ENCODE results near the gene C1orf21.

The C1orf21 gene

DNA sequence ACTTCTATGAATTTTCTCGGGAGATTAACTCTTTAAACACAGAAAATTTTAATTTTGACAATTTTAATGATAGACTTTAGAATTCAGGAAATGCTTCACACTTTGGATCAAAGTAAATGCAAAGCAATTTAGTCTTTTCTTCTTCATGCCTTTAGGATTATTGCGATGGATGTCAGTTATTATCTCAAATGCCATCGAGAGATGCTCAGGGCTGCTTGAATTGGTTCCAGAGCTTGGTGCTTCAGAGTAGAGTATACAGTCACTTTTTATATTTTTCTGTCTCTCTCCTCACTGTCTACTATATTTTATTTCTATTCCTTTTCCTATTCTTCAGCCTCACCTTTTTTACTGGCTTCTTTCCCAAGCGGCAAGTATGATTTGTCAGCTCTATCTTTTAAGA is 59.2 kb downstream of the C1orf21 start:
- TF ChIP-seq, protein P1, sequence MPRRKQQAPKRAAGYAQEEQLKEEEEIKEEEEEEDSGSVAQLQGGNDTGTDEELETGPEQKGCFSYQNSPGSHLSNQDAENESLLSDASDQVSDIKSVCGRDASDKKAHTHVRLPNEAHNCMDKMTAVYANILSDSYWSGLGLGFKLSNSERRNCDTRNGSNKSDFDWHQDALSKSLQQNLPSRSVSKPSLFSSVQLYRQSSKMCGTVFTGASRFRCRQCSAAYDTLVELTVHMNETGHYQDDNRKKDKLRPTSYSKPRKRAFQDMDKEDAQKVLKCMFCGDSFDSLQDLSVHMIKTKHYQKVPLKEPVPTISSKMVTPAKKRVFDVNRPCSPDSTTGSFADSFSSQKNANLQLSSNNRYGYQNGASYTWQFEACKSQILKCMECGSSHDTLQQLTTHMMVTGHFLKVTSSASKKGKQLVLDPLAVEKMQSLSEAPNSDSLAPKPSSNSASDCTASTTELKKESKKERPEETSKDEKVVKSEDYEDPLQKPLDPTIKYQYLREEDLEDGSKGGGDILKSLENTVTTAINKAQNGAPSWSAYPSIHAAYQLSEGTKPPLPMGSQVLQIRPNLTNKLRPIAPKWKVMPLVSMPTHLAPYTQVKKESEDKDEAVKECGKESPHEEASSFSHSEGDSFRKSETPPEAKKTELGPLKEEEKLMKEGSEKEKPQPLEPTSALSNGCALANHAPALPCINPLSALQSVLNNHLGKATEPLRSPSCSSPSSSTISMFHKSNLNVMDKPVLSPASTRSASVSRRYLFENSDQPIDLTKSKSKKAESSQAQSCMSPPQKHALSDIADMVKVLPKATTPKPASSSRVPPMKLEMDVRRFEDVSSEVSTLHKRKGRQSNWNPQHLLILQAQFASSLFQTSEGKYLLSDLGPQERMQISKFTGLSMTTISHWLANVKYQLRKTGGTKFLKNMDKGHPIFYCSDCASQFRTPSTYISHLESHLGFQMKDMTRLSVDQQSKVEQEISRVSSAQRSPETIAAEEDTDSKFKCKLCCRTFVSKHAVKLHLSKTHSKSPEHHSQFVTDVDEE (CRISPR knock-in tag; IDR thresholded peaks at IDR 0.05): no peak
- TF ChIP-seq, protein P2, sequence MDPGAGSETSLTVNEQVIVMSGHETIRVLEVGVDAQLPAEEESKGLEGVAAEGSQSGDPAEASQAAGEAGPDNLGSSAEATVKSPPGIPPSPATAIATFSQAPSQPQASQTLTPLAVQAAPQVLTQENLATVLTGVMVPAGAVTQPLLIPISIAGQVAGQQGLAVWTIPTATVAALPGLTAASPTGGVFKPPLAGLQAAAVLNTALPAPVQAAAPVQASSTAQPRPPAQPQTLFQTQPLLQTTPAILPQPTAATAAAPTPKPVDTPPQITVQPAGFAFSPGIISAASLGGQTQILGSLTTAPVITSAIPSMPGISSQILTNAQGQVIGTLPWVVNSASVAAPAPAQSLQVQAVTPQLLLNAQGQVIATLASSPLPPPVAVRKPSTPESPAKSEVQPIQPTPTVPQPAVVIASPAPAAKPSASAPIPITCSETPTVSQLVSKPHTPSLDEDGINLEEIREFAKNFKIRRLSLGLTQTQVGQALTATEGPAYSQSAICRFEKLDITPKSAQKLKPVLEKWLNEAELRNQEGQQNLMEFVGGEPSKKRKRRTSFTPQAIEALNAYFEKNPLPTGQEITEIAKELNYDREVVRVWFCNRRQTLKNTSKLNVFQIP (CRISPR knock-in tag; IDR thresholded peaks at IDR 0.05; ENCODE audit: borderline replicate concordance, low read depth): no peak
- TF ChIP-seq RARB (CRISPR knock-in tag; IDR thresholded peaks at IDR 0.05) (no peak), ZFP30 (CRISPR knock-in tag; IDR thresholded peaks at IDR 0.05) (no peak), ISL1 (CRISPR knock-in tag; IDR thresholded peaks at IDR 0.05) (no peak), TCF4 (CRISPR knock-in tag; IDR thresholded peaks at IDR 0.05; ENCODE audit: borderline replicate concordance) (no peak), TOX (CRISPR knock-in tag; IDR thresholded peaks at IDR 0.05; ENCODE audit: borderline replicate concordance) (no peak), ZNF565 (CRISPR knock-in tag; conservative IDR thresholded peaks at IDR 0.05; ENCODE audit: low read depth) (no peak), BACH2 (CRISPR knock-in tag; IDR thresholded peaks at IDR 0.05; ENCODE audit: borderline replicate concordance) (no peak), ZNF8 (CRISPR knock-in tag; IDR thresholded peaks at IDR 0.05) (no peak), ARNTL (CRISPR knock-in tag; IDR thresholded peaks at IDR 0.05; ENCODE audit: borderline replicate concordance, low read depth) (no peak), ZC3H10 (CRISPR knock-in tag; IDR thresholded peaks at IDR 0.05) (no peak), ZNF70 (CRISPR knock-in tag; IDR thresholded peaks at IDR 0.05) (no peak)
- no peak for ATAC-seq

DNA sequence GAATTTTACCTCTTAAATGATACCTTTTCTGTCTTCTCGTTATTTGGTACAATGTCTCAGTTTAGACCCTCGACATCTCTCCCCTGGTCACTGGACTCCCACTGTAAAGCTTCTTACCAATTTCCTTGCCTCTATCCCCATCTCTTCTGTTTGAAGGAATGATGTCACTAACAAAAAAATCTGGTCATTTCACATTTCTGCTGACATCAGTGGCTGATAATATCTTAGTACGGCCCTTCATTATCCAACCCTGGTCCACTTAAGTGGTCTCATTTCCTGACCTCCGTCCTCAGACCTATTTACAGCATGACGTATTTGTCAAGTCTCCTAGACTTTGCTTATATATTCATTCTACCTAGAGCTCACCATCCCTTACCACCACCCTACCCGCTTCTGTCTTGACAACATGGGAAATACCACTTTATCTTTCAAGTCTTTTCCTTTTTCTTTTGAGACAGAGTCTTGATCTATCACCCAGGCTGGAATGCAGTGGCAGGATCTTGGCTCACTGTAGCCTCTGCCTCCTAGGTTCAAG is 60.9 kb downstream of the C1orf21 start:
- no peak for ATAC-seq
- no peak for TF ChIP-seq ISL1 (CRISPR knock-in tag; IDR thresholded peaks at IDR 0.05)

DNA sequence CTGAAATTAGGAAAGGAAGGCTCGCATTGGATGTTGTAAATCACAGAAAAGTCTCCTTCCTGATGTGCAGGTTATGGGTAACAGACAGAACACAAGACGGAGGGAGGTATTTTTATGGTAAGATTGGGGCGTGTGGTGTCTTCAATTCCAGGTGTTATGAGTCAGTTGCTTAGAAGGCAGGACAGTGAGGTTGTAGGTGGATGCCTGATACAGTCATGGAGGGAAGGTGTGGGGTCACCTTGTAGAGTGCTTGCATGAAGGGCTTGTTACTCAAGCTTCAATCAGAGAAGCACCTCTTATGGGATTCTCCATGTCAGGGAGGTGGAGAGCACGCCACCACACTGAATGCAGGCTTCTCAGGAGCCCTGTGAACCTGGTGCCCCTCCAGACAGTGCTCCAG is 63.1 kb downstream of the C1orf21 start:
- no peak for ATAC-seq
- TF ChIP-seq ZFP3 (CRISPR knock-in tag; IDR thresholded peaks at IDR 0.05): no peak
- no peak for TF ChIP-seq RARB (CRISPR knock-in tag; IDR thresholded peaks at IDR 0.05)
- TF ChIP-seq ISL1 (CRISPR knock-in tag; IDR thresholded peaks at IDR 0.05): no peak
- no peak for TF ChIP-seq ARNTL (CRISPR knock-in tag; IDR thresholded peaks at IDR 0.05; ENCODE audit: borderline replicate concordance, low read depth)
- TF ChIP-seq TOX (CRISPR knock-in tag; IDR thresholded peaks at IDR 0.05; ENCODE audit: borderline replicate concordance): no peak
- TF ChIP-seq, protein P3, sequence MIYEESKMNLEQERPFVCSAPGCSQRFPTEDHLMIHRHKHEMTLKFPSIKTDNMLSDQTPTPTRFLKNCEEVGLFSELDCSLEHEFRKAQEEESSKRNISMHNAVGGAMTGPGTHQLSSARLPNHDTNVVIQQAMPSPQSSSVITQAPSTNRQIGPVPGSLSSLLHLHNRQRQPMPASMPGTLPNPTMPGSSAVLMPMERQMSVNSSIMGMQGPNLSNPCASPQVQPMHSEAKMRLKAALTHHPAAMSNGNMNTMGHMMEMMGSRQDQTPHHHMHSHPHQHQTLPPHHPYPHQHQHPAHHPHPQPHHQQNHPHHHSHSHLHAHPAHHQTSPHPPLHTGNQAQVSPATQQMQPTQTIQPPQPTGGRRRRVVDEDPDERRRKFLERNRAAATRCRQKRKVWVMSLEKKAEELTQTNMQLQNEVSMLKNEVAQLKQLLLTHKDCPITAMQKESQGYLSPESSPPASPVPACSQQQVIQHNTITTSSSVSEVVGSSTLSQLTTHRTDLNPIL (CRISPR knock-in tag; IDR thresholded peaks at IDR 0.05; ENCODE audit: low read depth): no peak
- TF ChIP-seq, protein P4, sequence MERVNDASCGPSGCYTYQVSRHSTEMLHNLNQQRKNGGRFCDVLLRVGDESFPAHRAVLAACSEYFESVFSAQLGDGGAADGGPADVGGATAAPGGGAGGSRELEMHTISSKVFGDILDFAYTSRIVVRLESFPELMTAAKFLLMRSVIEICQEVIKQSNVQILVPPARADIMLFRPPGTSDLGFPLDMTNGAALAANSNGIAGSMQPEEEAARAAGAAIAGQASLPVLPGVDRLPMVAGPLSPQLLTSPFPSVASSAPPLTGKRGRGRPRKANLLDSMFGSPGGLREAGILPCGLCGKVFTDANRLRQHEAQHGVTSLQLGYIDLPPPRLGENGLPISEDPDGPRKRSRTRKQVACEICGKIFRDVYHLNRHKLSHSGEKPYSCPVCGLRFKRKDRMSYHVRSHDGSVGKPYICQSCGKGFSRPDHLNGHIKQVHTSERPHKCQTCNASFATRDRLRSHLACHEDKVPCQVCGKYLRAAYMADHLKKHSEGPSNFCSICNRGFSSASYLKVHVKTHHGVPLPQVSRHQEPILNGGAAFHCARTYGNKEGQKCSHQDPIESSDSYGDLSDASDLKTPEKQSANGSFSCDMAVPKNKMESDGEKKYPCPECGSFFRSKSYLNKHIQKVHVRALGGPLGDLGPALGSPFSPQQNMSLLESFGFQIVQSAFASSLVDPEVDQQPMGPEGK (CRISPR knock-in tag; IDR thresholded peaks at IDR 0.05; ENCODE audit: borderline replicate concordance): no peak
- no peak for TF ChIP-seq GLIS3 (CRISPR knock-in tag; IDR thresholded peaks at IDR 0.05)
- no peak for TF ChIP-seq SNAI2 (CRISPR knock-in tag; IDR thresholded peaks at IDR 0.05)

DNA sequence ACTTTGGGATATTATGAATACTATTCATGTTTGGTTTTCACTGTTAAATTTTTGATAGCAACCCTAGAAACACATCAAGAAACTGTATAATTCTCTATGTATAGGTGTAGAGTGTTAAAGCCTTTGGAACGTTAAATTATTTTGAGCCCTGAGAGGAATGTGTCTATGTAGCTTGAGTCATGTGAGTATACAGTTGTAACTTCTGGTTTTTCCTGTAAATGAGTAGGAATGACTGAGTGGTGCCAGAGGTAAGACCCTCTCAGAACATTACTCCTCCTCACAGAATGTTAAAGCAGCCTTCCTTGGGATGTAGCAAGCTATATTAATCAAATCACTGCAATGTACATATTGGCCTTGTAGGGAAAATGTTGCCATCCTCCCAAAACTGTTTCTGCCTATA is 69.0 kb downstream of the C1orf21 start:
- no peak; the same call in 2 of the 3 replicates for ATAC-seq

More for the DNA sequence above, 69.0 kb downstream of the C1orf21 start:
- TF ChIP-seq, protein P4 (CRISPR knock-in tag; IDR thresholded peaks at IDR 0.05; ENCODE audit: borderline replicate concordance): no peak
- TF ChIP-seq, protein P2 (CRISPR knock-in tag; IDR thresholded peaks at IDR 0.05; ENCODE audit: borderline replicate concordance, low read depth): no peak
- no peak for TF ChIP-seq ZFP30 (CRISPR knock-in tag; IDR thresholded peaks at IDR 0.05)
- no peak for TF ChIP-seq GLIS3 (CRISPR knock-in tag; IDR thresholded peaks at IDR 0.05)
- TF ChIP-seq TOX (CRISPR knock-in tag; IDR thresholded peaks at IDR 0.05; ENCODE audit: borderline replicate concordance): no peak
- no peak for TF ChIP-seq PPARA (CRISPR knock-in tag; IDR thresholded peaks at IDR 0.05; ENCODE audit: borderline replicate concordance)
- no peak for TF ChIP-seq ESRRG (CRISPR knock-in tag; IDR thresholded peaks at IDR 0.05)
- TF ChIP-seq RARB (CRISPR knock-in tag; IDR thresholded peaks at IDR 0.05): no peak
- no peak for TF ChIP-seq ARNTL (CRISPR knock-in tag; IDR thresholded peaks at IDR 0.05; ENCODE audit: borderline replicate concordance, low read depth)
- no peak for TF ChIP-seq ISL1 (CRISPR knock-in tag; IDR thresholded peaks at IDR 0.05)
